Stimulated activated memory B cell treated with anti-CD40 and anti-IgM and Interleukin-4, amounts not matched to agents 10 μg/mL and 1 μg/mL and 100 μg/mL, for 72 hours (primary cell): Measurements from ENCODE around the gene GJB6.

Experiments
- ATAC-seq: fragments of 150-1000 bp; cut with Tn5 transposase; 2 replicates; pipeline ENCODE4 v1.10.0; 2021
- H3K27ac Mint-ChIP-seq: one replicate; pipeline ENCODE4 v1.8.0; 2022; ENCODE audit warnings: mild to moderate bottlenecking, mixed read lengths
- H3K27me3 Mint-ChIP-seq: one replicate; pipeline ENCODE4 v1.8.0; 2022; ENCODE audit warnings: mixed read lengths
- H3K36me3 Mint-ChIP-seq: one replicate; pipeline ENCODE4 v1.8.0; 2022; ENCODE audit warnings: mixed read lengths
- H3K4me1 Mint-ChIP-seq: one replicate; pipeline ENCODE4 v1.8.0; 2022; ENCODE audit warnings: mixed read lengths
- H3K4me3 Mint-ChIP-seq: one replicate; pipeline ENCODE4 v1.8.0; 2022; ENCODE audit warnings: mild to moderate bottlenecking, moderate library complexity, mixed read lengths
- H3K9me3 Mint-ChIP-seq: one replicate; pipeline ENCODE4 v1.8.0; 2022; ENCODE audit warnings: mixed read lengths

The GJB6 gene

GRCh38 chr13:20197361-20197834 lies 34.7 kb downstream of the GJB6 start:
- ATAC-seq: no peak
- Mint-ChIP-seq H3K27me3 (peaks cover 43% of the 10 kb centered on the region), H3K9me3 (peaks cover 3% of the 10 kb centered on the region), H3K4me1 (peaks cover 20% of the 10 kb centered on the region), H3K36me3 (peaks cover 5% of the 10 kb centered on the region), H3K27ac (no peak overlapping the region), H3K4me3 (no peak overlapping the region)

- Mint-ChIP-seq H3K27ac (no peak overlapping the region), H3K4me3 (no peak overlapping the region), H3K4me1 (peaks cover 26% of the 10 kb centered on the region), H3K9me3 (no peaks in the 10 kb centered on the region), H3K36me3 (peaks cover 5% of the 10 kb centered on the region), H3K27me3 (peaks cover 55% of the 10 kb centered on the region)
- no peak for ATAC-seq
Measured at GRCh38 chr13:20195801-20196200, 36.3 kb downstream of the GJB6 start.

- ATAC-seq: peak; percentile 62
- H3K4me1 Mint-ChIP-seq: peaks cover 26% of the 10 kb centered on the region
- H3K27ac Mint-ChIP-seq: no peak overlapping the region
- no peaks in the 10 kb centered on the region for H3K9me3 Mint-ChIP-seq
- H3K36me3 Mint-ChIP-seq: no peaks in the 10 kb centered on the region
- H3K4me3 Mint-ChIP-seq: peak overlapping the region; percentile 75
- peaks cover 45% of the 10 kb centered on the region for H3K27me3 Mint-ChIP-seq
Measured at GRCh38 chr13:20193907-20194631, 38.0 kb downstream of the GJB6 start.

- H3K4me3 Mint-ChIP-seq: peak overlapping the region; percentile 75
- peak overlapping the region; percentile 57 for H3K27ac Mint-ChIP-seq
- ATAC-seq: peak; percentile 14
- no peaks in the 10 kb centered on the region for H3K9me3 Mint-ChIP-seq
- no peaks in the 10 kb centered on the region for H3K36me3 Mint-ChIP-seq
- peaks cover 26% of the 10 kb centered on the region for H3K4me1 Mint-ChIP-seq
- H3K27me3 Mint-ChIP-seq: peaks cover 45% of the 10 kb centered on the region
Measured at GRCh38 chr13:20193162-20193906, 38.8 kb downstream of the GJB6 start.

- Mint-ChIP-seq H3K4me3 (peak within 1 kb of the TSS; percentile 75), H3K27ac (peak within 1 kb of the TSS; percentile 57), H3K27me3 (peaks cover 45% of the 10 kb centered on the region), H3K36me3 (no peaks in the 10 kb centered on the region), H3K4me1 (peaks cover 26% of the 10 kb centered on the region), H3K9me3 (no peaks in the 10 kb centered on the region)
- no peak for ATAC-seq
Measured at GRCh38 chr13:20192836-20193161, 39.3 kb downstream of the GJB6 start, which contains the start of gene GJB2. GJB2 (minus strand) TSS chr13:20192938; CDS start chr13:20189581, 3,357 bp downstream.

GRCh38 chr13:20192158-20192835 lies 39.8 kb downstream of the GJB6 start:
- H3K36me3 Mint-ChIP-seq: no peaks in the 10 kb centered on the region
- H3K27ac Mint-ChIP-seq: no peak overlapping the region
- peaks cover 26% of the 10 kb centered on the region for H3K4me1 Mint-ChIP-seq
- no peaks in the 10 kb centered on the region for H3K9me3 Mint-ChIP-seq
- ATAC-seq: peak; percentile 25
- H3K4me3 Mint-ChIP-seq: peak overlapping the region; percentile 67
- H3K27me3 Mint-ChIP-seq: peaks cover 45% of the 10 kb centered on the region

GRCh38 chr13:20191311-20192157 lies 40.6 kb downstream of the GJB6 start:
- Mint-ChIP-seq H3K27ac (no peak overlapping the region), H3K9me3 (no peaks in the 10 kb centered on the region), H3K36me3 (no peaks in the 10 kb centered on the region), H3K4me1 (peaks cover 26% of the 10 kb centered on the region), H3K4me3 (peak overlapping the region; percentile 67), H3K27me3 (peaks cover 45% of the 10 kb centered on the region)
- ATAC-seq: peak; percentile 52

- H3K36me3 Mint-ChIP-seq: no peaks in the 10 kb centered on the region
- H3K4me3 Mint-ChIP-seq: no peak overlapping the region
- peaks cover 26% of the 10 kb centered on the region for H3K4me1 Mint-ChIP-seq
- peaks cover 43% of the 10 kb centered on the region for H3K27me3 Mint-ChIP-seq
- no peaks in the 10 kb centered on the region for H3K9me3 Mint-ChIP-seq
- no peak overlapping the region for H3K27ac Mint-ChIP-seq
- no peak for ATAC-seq
Measured at GRCh38 chr13:20190481-20191310, 41.4 kb downstream of the GJB6 start.

GRCh38 chr13:20190076-20190475 lies 42.0 kb downstream of the GJB6 start:
- Mint-ChIP-seq H3K27ac (no peak overlapping the region), H3K36me3 (no peaks in the 10 kb centered on the region), H3K9me3 (no peaks in the 10 kb centered on the region), H3K4me3 (no peak overlapping the region), H3K27me3 (peaks cover 37% of the 10 kb centered on the region), H3K4me1 (peaks cover 26% of the 10 kb centered on the region)
- ATAC-seq: no peak

- Mint-ChIP-seq H3K9me3 (no peaks in the 10 kb centered on the region), H3K4me3 (no peak overlapping the region), H3K4me1 (peaks cover 15% of the 10 kb centered on the region), H3K36me3 (no peaks in the 10 kb centered on the region), H3K27me3 (peaks cover 26% of the 10 kb centered on the region), H3K27ac (no peak overlapping the region)
- ATAC-seq: no peak
Measured at GRCh38 chr13:20188667-20189553, 43.2 kb downstream of the GJB6 start.

GRCh38 chr13:20186771-20187170 lies 45.3 kb downstream of the GJB6 start:
- Mint-ChIP-seq H3K4me1 (peaks cover 2% of the 10 kb centered on the region), H3K4me3 (no peak overlapping the region), H3K9me3 (no peaks in the 10 kb centered on the region), H3K27ac (no peak overlapping the region), H3K27me3 (peaks cover 14% of the 10 kb centered on the region), H3K36me3 (no peaks in the 10 kb centered on the region)
- no peak for ATAC-seq

- Mint-ChIP-seq H3K4me3 (no peak overlapping the region), H3K27me3 (peaks cover 12% of the 10 kb centered on the region), H3K36me3 (no peaks in the 10 kb centered on the region), H3K9me3 (no peaks in the 10 kb centered on the region), H3K27ac (no peak overlapping the region), H3K4me1 (no peaks in the 10 kb centered on the region)
- ATAC-seq: no peak
Measured at GRCh38 chr13:20185366-20186056, 46.6 kb downstream of the GJB6 start.
